Lower leg skin (tissue), 3 donors: ENCODE results near the gene CDK16.

ENCODE experiments used
- POLR2A ChIP-seq, 2 donors: fragments of 450-650 bp; IDR thresholded peaks; one replicate each; pipeline ENCODE4 v1.6.1; 2016 to 2017; ENCODE audit warnings: antibody characterized with exemption in 2 of 2, mild to moderate bottlenecking in 1 of 2, moderate library complexity in 1 of 2
- TF ChIP-seq, protein P1 (sequence below), 3 donors: fragments of 450-650 bp; IDR thresholded peaks; one replicate each; pipeline ENCODE4 v1.5.1; 2016; ENCODE audit warnings: antibody characterized with exemption in 3 of 3, mild to moderate bottlenecking in 3 of 3, moderate library complexity in 2 of 3

- TF ChIP-seq, protein P1, sequence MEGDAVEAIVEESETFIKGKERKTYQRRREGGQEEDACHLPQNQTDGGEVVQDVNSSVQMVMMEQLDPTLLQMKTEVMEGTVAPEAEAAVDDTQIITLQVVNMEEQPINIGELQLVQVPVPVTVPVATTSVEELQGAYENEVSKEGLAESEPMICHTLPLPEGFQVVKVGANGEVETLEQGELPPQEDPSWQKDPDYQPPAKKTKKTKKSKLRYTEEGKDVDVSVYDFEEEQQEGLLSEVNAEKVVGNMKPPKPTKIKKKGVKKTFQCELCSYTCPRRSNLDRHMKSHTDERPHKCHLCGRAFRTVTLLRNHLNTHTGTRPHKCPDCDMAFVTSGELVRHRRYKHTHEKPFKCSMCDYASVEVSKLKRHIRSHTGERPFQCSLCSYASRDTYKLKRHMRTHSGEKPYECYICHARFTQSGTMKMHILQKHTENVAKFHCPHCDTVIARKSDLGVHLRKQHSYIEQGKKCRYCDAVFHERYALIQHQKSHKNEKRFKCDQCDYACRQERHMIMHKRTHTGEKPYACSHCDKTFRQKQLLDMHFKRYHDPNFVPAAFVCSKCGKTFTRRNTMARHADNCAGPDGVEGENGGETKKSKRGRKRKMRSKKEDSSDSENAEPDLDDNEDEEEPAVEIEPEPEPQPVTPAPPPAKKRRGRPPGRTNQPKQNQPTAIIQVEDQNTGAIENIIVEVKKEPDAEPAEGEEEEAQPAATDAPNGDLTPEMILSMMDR (IDR thresholded peaks at IDR 0.05) = no peak
- TF ChIP-seq POLR2A (IDR thresholded peaks at IDR 0.05) = no peak
Observed at GRCh38 chrX:47210661-47211425, 7.6 kb upstream of the CDK16 start.
